ENCODE results near the gene SPNS2. TPM values are rescaled to one million over a fixed set of nuclear protein-coding genes. Genes with fewer than 3 reads are reported as not detected.

The SPNS2 gene
- total RNA-seq, 1 donor from 2014 or later = 187 TPM

DNA sequence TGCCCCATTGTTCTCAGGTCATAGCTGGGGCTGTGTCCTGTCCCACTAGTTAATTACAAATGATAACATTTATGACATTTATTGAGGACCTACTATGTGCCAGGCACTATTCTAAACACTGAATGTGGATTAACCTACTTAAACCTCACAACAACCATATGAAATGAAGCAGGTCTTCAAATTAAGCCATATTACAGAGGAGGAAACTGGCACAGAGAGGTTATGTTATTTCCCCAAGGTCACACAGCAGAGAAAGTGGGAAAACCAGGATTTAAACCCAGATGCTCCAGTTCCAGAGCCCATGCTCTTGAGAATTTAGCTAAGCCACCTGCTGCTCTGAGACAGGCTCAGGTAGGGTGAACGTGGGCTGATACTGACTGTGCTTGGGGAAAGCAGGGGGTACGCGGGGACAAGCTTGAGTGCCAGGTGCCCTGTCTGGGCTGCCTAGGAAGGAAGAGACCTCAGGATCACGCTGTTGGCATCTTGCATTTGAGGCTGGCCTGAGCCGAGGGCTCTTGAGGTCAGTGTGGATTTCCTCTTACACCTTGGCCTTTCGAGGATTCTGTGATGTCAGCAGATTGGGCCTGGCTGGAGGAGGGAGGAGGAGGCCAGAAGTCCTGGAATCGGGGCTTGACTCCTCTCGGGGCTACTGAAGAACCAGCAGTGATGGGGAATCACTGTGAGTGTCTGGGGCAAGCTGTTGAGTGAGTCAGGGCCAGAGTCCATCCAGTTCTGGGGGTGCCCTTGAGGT, 8.9 kb downstream of the SPNS2 start:
- peaks cover 78% of the 10 kb centered on the region for H3K4me1 Mint-ChIP-seq (ENCODE audit: unreplicated experiment)
- H3K9me3 Mint-ChIP-seq (ENCODE audit: unreplicated experiment) = no peaks in the 10 kb centered on the region
- H3K4me3 Mint-ChIP-seq (ENCODE audit: unreplicated experiment) = peak overlapping the region; percentile 56
- TF ChIP-seq, protein P1, sequence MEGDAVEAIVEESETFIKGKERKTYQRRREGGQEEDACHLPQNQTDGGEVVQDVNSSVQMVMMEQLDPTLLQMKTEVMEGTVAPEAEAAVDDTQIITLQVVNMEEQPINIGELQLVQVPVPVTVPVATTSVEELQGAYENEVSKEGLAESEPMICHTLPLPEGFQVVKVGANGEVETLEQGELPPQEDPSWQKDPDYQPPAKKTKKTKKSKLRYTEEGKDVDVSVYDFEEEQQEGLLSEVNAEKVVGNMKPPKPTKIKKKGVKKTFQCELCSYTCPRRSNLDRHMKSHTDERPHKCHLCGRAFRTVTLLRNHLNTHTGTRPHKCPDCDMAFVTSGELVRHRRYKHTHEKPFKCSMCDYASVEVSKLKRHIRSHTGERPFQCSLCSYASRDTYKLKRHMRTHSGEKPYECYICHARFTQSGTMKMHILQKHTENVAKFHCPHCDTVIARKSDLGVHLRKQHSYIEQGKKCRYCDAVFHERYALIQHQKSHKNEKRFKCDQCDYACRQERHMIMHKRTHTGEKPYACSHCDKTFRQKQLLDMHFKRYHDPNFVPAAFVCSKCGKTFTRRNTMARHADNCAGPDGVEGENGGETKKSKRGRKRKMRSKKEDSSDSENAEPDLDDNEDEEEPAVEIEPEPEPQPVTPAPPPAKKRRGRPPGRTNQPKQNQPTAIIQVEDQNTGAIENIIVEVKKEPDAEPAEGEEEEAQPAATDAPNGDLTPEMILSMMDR (IDR thresholded peaks at IDR 0.05; ENCODE audit: unreplicated experiment) = no peak
- no peak for DNase-seq (ENCODE audit: low spot score)
- peaks cover 32% of the 10 kb centered on the region for H3K36me3 Mint-ChIP-seq (ENCODE audit: low read depth, unreplicated experiment)
- peaks cover 23% of the 10 kb centered on the region for H3K27me3 Mint-ChIP-seq (ENCODE audit: unreplicated experiment)
- no peak overlapping the region for H3K27ac Mint-ChIP-seq (ENCODE audit: unreplicated experiment)

- TF ChIP-seq, protein P1 (IDR thresholded peaks at IDR 0.05; ENCODE audit: unreplicated experiment) = no peak
- Mint-ChIP-seq H3K27me3 (ENCODE audit: unreplicated experiment) (peaks cover 20% of the 10 kb centered on the region), H3K27ac (ENCODE audit: unreplicated experiment) (peak overlapping the region; percentile 57), H3K4me1 (ENCODE audit: unreplicated experiment) (peaks cover 72% of the 10 kb centered on the region), H3K4me3 (ENCODE audit: unreplicated experiment) (peak overlapping the region; percentile 37), H3K9me3 (ENCODE audit: unreplicated experiment) (no peaks in the 10 kb centered on the region), H3K36me3 (ENCODE audit: low read depth, unreplicated experiment) (peaks cover 32% of the 10 kb centered on the region)
- DNase-seq (ENCODE audit: low spot score) = no peak
Measured at GRCh38 chr17:4508207-4508606, 9.5 kb downstream of the SPNS2 start.

- Mint-ChIP-seq H3K27me3 (ENCODE audit: unreplicated experiment) (peaks cover 22% of the 10 kb centered on the region), H3K27ac (ENCODE audit: unreplicated experiment) (peak overlapping the region; percentile 84), H3K4me3 (ENCODE audit: unreplicated experiment) (peak overlapping the region; percentile 69), H3K36me3 (ENCODE audit: low read depth, unreplicated experiment) (peaks cover 32% of the 10 kb centered on the region), H3K4me1 (ENCODE audit: unreplicated experiment) (peaks cover 62% of the 10 kb centered on the region), H3K9me3 (ENCODE audit: unreplicated experiment) (no peaks in the 10 kb centered on the region)
- TF ChIP-seq, protein P1 (IDR thresholded peaks at IDR 0.05; ENCODE audit: unreplicated experiment) = no peak
- DNase-seq (ENCODE audit: low spot score) = no peak
Measured at GRCh38 chr17:4509401-4509800, 10.7 kb downstream of the SPNS2 start.

DNA sequence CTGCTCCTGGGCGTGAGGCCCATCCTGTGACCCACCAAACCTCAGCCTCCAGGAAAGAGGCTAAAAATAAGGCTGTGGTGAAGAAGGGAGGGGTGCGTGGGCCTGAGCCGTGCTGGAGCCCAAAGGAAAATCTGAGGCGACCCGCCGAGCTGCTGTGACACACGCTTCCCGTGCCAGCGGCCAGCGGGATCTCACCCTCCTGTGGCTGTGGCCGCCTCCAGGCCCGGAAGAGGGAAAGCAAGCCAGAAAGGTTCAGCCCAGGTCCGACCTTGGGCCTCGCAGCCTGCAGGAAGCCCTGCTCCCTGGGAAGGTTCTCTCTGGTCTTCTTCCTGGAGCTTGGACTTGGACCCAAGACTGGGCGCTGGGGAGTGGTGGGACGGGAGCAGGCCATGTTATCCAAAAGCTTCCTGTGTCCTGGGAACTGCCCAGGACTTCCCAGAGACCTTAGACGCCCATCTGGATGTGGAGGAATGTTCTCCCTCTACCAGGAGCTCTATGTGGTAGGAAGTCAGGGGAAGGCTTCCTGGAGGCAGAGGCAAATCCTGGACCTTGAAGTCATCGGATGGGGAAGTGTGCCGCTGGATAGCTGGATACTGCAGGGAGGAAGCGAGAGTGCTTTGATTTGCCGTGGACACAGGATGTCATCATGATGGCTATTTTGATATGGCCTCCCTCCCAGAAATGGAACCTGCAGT, 11.4 kb downstream of the SPNS2 start:
- DNase-seq (ENCODE audit: low spot score) = no peak
- peaks cover 22% of the 10 kb centered on the region for H3K27me3 Mint-ChIP-seq (ENCODE audit: unreplicated experiment)
- peak overlapping the region; percentile 69 for H3K4me3 Mint-ChIP-seq (ENCODE audit: unreplicated experiment)
- TF ChIP-seq, protein P1 (IDR thresholded peaks at IDR 0.05; ENCODE audit: unreplicated experiment) = no peak
- H3K4me1 Mint-ChIP-seq (ENCODE audit: unreplicated experiment) = peaks cover 55% of the 10 kb centered on the region
- no peaks in the 10 kb centered on the region for H3K9me3 Mint-ChIP-seq (ENCODE audit: unreplicated experiment)
- no peak overlapping the region for H3K27ac Mint-ChIP-seq (ENCODE audit: unreplicated experiment)
- H3K36me3 Mint-ChIP-seq (ENCODE audit: low read depth, unreplicated experiment) = peaks cover 32% of the 10 kb centered on the region

- H3K9me3 Mint-ChIP-seq (ENCODE audit: unreplicated experiment) = no peaks in the 10 kb centered on the region
- TF ChIP-seq, protein P1 (IDR thresholded peaks at IDR 0.05; ENCODE audit: unreplicated experiment) = no peak
- peaks cover 21% of the 10 kb centered on the region for H3K27me3 Mint-ChIP-seq (ENCODE audit: unreplicated experiment)
- no peak for DNase-seq (ENCODE audit: low spot score)
- peak overlapping the region; percentile 69 for H3K4me3 Mint-ChIP-seq (ENCODE audit: unreplicated experiment)
- peak overlapping the region; percentile 75 for H3K27ac Mint-ChIP-seq (ENCODE audit: unreplicated experiment)
- H3K4me1 Mint-ChIP-seq (ENCODE audit: unreplicated experiment) = peaks cover 50% of the 10 kb centered on the region
- H3K36me3 Mint-ChIP-seq (ENCODE audit: low read depth, unreplicated experiment) = peaks cover 32% of the 10 kb centered on the region
Measured at GRCh38 chr17:4510618-4510941, 11.9 kb downstream of the SPNS2 start.
